Activated naive CD8-positive, alpha-beta T cell treated with anti-CD3 and anti-CD28 coated beads, Interleukin-2, amount 50 U/mL, for 16 hours (primary cell): ENCODE data around the gene GSK3A.
A peak's percentile ranks its signal among the peaks of the same experiment; 100 is the strongest.

Experiments used
- DNase-seq: peaks from one replicate; pipeline ENCODE4 v3.0.0-alpha.2; 2020; ENCODE audit warnings: low read depth, low spot score

The GSK3A gene

GRCh38 chr19:42228641-42229040, 13.8 kb downstream of the GSK3A start:
- no peak for DNase-seq

GRCh38 chr19:42226886-42227285, 15.5 kb downstream of the GSK3A start:
- DNase-seq: no peak

GRCh38 chr19:42225718-42226292, 16.6 kb downstream of the GSK3A start:
- no peak for DNase-seq

- DNase-seq: no peak
Observed at GRCh38 chr19:42224940-42225717, 17.3 kb downstream of the GSK3A start.

- DNase-seq: no peak
Observed at GRCh38 chr19:42220751-42221097, 21.7 kb downstream of the GSK3A start.

- peak; percentile 96 for DNase-seq
Observed at GRCh38 chr19:42219812-42220750, 22.3 kb downstream of the GSK3A start, which contains the start of gene ZNF526. Gene ZNF526, plus strand, starts transcription at chr19:42220312. Its CDS starts 4,092 bp downstream, at chr19:42224404.

GRCh38 chr19:42217520-42218437, 24.6 kb downstream of the GSK3A start, which contains the start of gene DEDD2:
Gene DEDD2, minus strand, starts transcription at chr19:42217677. Its CDS starts 670 bp downstream, at chr19:42217007.
- peak; percentile 95 for DNase-seq

- DNase-seq: no peak
Observed at GRCh38 chr19:42216653-42217519, 25.5 kb downstream of the GSK3A start.

GRCh38 chr19:42214810-42215485, 27.5 kb downstream of the GSK3A start:
- DNase-seq: no peak

GRCh38 chr19:42212886-42213285, 29.5 kb downstream of the GSK3A start:
- DNase-seq: no peak

GRCh38 chr19:42208612-42209011, 33.8 kb downstream of the GSK3A start:
- DNase-seq: no peak

GRCh38 chr19:42207767-42208271, 34.6 kb downstream of the GSK3A start:
- DNase-seq: no peak

- no peak for DNase-seq
Observed at GRCh38 chr19:42206871-42207755, 35.3 kb downstream of the GSK3A start.

- no peak for DNase-seq
Observed at GRCh38 chr19:42204664-42205063, 37.7 kb downstream of the GSK3A start.

- DNase-seq: no peak
Observed at GRCh38 chr19:42203700-42204099, 38.7 kb downstream of the GSK3A start.

- no peak for DNase-seq
Observed at GRCh38 chr19:42202290-42202880, 40.0 kb downstream of the GSK3A start.

GRCh38 chr19:42201489-42202289, 40.7 kb downstream of the GSK3A start:
- no peak for DNase-seq
